GM06990 (cell line): Measurements from ENCODE around the gene B3GNT7.

Experiments used
- DNase-seq: peaks from one replicate; pipeline ENCODE4 v3.0.0-alpha.2; 2011; ENCODE audit not compliant: insufficient read length; ENCODE audit errors: extremely low read depth
- H3K27me3 ChIP-seq: replicated peaks from 2 replicates; pipeline ENCODE4 v1.6.0; 2011; ENCODE audit warnings: low read length; ENCODE audit not compliant: control insufficient read depth, insufficient read depth
- H3K36me3 ChIP-seq: 2 replicates; pipeline ENCODE4 v1.5.1; 2011; ENCODE audit warnings: low read length; ENCODE audit not compliant: control insufficient read depth, insufficient read depth
- H3K4me3 ChIP-seq: replicated peaks from 2 replicates; pipeline ENCODE4 v1.5.1; 2011; ENCODE audit warnings: low read depth, mild to moderate bottlenecking, control low read depth, low read length
- CTCF ChIP-seq: IDR thresholded peaks from 2 replicates; pipeline ENCODE4 v1.5.1; 2011; ENCODE audit warnings: low read length, control low read depth, mild to moderate bottlenecking, inconsistent platforms; ENCODE audit not compliant: insufficient read depth, poor library complexity, severe bottlenecking

Gene B3GNT7

GRCh38 chr2:231357931-231358330, 37.6 kb upstream of the B3GNT7 start:
- no peaks in the 10 kb centered on the region for H3K27me3 ChIP-seq
- TF ChIP-seq CTCF: no peak
- H3K36me3 ChIP-seq: no peaks in the 10 kb centered on the region
- no peak overlapping the region for H3K4me3 ChIP-seq
- DNase-seq: no peak

- no peak overlapping the region for H3K4me3 ChIP-seq
- no peak for DNase-seq
- no peak for TF ChIP-seq CTCF
These were observed 36.1 kb upstream of the B3GNT7 start for GRCh38 chr2:231359441-231359840.

GRCh38 chr2:231359948-231360347, 35.6 kb upstream of the B3GNT7 start:
- Histone ChIP-seq H3K4me3 (no peak overlapping the region), H3K27me3 (no peaks in the 10 kb centered on the region), H3K36me3 (no peaks in the 10 kb centered on the region)
- no peak for TF ChIP-seq CTCF
- no peak for DNase-seq

More at GRCh38 chr2:231359441-231359840, 36.1 kb upstream of the B3GNT7 start:
- no peaks in the 10 kb centered on the region for H3K27me3 ChIP-seq
- no peaks in the 10 kb centered on the region for H3K36me3 ChIP-seq

GRCh38 chr2:231360401-231360800, 35.1 kb upstream of the B3GNT7 start:
- Histone ChIP-seq H3K4me3 (no peak overlapping the region), H3K36me3 (no peaks in the 10 kb centered on the region), H3K27me3 (no peaks in the 10 kb centered on the region)
- no peak for DNase-seq
- TF ChIP-seq CTCF: no peak

GRCh38 chr2:231360881-231361371, 34.6 kb upstream of the B3GNT7 start:
- no peak overlapping the region for H3K4me3 ChIP-seq
- no peak for TF ChIP-seq CTCF
- H3K27me3 ChIP-seq: no peaks in the 10 kb centered on the region
- no peaks in the 10 kb centered on the region for H3K36me3 ChIP-seq
- DNase-seq: no peak
